GM19240 (cell line): ENCODE results near the gene PTPRN2.
"Not testable (repeated sequence)": the region's sequence is repeated elsewhere in the genome, so short reads cannot be mapped to it uniquely, and the experiment has no call there.

Source experiments
- DNase-seq: peaks from one replicate; pipeline ENCODE4 v3.0.0; 2011; ENCODE audit warnings: low spot score; ENCODE audit not compliant: insufficient read length

The PTPRN2 gene

DNA sequence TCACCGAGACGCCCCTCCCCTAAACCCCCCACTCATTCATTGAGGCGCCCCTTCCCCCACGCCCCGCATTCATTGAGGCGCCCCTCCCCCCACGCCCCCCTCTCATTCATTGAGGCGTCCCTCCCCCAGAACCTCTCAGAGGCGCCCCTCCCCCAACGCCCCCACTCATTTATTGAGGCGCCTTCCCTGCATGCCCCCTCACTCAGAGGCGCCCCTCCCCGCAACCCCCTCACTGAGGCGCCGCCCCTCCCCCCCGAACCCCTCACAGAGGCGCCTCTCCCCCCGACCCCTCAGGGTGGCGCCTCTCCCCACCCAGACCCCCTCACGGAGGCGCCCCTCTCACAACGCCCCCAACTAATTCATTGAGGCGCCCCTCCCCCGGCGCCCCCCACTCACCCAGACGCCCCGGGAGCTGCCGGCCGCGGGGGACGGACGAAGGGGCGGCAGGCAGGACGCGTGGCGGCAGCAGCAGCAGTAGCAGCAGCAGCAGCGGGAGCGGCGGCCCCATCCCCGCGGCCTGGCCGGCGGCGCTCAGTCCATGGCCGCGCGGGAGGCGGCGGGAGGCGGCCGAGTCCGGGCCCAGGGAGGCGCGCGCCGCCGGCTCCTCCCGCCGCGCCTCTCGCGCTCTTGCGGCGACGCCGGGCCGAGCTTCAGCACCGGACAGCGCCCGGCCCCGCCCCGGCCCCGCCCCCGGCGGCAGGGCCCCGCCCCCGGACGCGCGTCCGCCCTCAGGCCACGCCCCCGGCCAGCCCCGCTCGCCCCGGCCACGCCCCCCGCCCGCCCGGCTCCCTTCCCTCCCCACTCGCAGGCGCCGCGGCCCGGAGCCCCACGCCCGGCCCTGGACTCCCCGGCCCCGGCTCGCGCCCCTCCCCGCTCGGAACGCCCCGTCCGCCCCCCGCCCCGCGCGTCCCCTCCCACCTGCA lies at the start of gene PTPRN2:
Gene PTPRN2, minus strand, starts transcription at position 662 of the 923 bp plus-strand sequence.
- DNase-seq = peak; percentile 40

DNA sequence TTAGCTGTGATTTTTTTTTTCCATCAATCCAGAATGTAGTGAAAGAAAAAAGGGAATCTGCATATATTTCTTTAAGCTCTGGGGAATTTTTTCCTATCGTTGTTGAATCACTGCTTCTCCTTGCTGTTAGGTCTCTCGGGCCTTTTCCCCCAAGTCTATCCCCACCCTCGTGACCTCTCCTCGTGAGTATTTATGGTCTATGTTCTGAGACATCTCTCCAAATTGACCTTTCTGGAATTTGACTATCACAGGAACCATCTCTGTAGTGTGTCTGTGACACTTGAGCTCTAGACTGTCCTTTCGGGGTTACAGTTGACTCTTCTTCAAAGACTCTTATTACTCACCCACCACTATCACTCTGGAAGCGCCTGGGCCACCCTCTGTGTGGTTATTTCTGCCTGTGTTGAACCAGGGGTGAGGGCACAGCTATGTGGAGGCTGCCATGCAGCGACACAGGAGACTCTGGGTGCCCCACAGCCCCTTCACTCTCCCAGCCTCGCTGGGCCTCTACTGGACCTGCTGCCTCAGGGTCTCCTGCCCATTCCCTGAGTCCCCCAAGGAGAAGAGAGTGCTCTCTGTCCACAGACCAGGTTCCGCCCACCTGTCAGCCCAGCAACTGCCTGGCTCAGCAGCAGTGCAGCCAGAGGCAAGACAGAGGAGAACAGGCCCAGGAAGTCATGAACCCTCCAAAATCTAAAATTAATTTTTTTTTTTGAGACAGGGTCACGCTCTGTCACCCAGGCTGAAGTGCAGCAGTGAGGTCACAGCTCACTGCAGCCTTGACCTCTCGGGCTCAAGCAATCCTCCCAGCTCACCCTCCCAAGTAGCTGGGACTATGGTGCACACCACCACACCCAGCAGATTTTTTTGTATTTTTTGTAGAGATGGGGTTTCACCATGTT lies 45.7 kb upstream of the PTPRN2 start:
- no peak for DNase-seq

DNA sequence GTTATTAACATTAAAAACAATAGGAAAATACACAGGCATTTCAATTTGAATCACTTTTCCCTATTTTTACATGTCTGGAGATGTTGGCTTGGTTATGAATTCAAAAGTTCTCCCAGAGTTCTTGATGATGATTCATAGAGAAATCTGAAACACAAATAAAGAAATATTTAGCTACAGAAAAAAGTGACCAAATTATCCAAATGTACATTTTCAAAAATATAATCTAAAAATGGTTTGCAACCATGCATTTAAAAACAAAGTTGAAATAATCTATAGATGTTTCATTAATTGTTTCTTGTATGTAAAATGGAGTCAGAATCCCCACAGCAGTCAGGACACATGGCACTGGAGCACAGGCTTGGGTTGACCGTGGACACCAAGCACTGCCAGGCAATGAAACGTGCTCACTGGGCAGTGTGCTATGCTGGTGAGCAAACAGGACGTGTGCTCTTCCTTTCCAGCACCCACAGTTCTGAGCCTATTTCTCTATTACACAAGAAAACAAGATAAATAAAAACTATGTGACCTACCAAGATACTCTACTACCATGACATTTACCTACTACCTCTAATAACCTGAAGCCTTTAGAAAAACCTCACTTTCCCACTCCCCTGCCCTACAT lies 44.1 kb upstream of the PTPRN2 start:
- DNase-seq = no peak

DNA sequence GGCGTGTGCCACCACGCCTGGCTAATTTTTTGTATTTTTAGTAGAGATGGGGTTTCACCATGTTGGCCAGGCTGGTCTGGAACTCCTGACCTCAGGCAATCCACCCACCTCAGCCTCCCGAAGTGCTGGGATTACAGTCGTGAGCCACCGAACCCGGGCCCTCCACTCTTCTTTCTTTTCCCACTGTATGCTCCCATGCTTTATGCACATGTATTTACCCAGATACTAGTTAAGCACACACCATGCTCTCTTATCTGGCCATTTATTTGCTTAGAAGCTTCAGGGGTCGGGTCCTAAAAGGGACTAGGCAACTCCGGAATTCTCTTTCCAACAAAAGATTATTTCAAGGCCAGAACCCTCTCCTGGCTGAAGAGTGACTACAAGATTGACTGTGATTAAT lies 38.7 kb upstream of the PTPRN2 start:
- not testable (repeated sequence) for DNase-seq

DNA sequence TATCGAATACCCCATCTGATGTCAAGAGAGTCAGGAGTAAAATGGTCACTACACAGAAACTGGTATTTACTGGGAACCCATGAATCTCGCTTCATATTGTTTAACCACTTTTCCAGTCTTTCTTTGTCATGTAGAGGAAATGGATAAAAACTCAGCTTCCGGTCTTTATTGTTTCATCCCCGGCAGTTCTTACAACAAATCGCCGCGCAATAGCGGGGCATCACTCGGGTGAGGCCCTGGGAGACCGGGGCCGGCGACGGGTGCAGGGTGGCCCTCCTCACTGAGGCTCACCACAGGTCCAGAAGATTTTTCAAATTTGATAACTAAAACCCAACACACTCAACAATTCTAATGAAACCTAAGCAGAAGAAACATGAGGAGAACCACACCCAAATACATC lies 35.6 kb upstream of the PTPRN2 start:
- DNase-seq = no peak

DNA sequence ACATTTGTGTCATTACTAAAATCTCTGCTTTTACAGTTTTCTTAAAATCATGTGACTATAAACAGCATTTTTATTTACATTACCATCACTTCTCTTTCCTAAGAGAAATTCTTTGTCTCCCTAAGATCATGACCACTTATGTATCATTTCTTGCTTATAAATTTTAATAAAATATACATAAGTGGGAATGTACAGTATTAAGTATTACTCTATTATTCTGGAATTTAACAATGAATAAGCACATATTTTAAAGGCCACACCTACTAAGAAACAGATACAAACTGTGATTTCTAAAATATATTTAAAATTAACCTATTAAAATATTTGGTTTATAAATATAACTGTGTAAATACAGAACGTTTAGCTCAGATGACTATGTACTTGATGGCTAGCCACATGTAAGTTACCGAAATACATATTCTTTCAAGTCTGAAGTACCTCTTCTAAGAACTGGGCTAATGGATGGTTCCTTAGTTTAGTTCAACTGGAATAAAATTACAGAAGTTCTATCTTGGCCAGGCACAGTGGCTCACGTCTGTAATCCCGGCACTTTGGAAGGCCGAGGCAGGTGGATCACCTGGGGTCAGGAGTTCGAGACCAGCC lies 33.3 kb upstream of the PTPRN2 start:
- no peak for DNase-seq

DNA sequence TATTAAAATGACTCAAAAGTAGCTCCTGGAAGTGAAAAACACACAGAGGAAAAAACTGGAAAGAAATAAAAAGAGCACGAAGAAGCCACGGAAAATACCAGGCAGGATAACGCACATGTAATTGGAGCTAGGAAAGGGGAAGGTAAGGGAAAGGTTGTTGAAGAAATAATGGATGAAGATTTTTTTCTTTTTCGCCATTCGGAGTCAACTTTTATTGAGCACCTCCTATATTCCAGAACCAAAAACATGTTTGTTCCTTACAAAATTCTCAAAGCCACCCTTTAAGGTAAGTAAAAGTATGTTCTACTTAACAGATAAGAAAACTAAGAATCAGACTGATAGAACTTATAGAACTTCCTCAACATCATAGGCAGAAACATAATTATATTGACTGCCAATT lies 32.8 kb upstream of the PTPRN2 start:
- no peak for DNase-seq

DNA sequence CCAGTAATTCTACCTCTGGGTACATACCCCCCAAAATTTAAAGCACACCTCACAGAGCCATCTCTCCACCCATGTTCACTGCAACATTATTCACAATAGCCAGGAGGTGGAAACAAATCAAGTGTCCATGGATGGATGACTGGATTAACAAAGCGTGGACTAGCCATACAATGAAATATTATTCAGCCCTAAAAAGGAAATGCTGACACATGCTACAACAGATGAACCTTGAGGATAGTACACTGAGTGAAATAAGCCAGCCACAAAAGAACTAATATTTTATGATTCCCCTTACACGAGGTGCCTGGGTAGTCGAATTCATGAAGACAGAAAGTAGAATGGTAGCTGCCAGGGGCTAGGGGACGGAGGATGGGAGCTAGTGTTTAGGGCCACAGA lies 31.1 kb upstream of the PTPRN2 start:
- no peak for DNase-seq

DNA sequence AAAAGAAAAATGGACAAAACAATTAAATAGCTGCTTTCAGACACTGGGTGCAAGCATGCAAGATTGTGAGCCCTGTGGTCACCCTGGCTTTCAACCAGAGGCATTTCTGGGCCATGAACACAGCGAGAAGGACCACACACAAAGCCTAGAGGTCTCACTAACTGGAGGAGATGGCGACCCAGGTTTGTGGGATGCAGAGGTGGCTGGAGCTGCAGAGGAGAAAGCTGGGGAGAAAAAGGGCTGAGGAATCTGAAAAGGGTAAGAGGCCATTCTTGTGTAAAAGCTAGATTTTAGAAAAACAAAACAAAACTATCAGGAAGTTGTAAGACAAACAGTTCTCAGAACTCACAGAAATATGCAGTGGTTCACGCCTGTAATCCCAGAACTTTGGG lies 30.1 kb upstream of the PTPRN2 start:
- no peak for DNase-seq

DNA sequence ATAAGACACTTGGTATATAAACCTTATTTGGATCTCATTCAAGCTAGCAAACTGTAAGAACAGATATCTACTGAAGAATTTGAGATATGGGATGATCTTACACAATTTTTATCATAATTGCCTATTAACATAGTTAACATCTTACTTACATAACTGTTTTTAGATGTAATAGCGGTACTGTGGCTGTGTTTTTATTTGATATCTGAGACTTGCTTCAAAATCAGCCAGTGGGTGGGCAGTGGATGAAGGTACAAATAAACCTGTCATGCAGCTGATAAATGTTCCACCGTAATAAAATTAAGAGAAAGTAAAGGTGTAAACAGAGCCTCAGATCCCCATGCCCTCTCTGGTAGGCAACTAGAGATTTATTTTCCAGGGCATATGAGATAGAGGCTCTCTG lies 28.4 kb upstream of the PTPRN2 start:
- DNase-seq = no peak

DNA sequence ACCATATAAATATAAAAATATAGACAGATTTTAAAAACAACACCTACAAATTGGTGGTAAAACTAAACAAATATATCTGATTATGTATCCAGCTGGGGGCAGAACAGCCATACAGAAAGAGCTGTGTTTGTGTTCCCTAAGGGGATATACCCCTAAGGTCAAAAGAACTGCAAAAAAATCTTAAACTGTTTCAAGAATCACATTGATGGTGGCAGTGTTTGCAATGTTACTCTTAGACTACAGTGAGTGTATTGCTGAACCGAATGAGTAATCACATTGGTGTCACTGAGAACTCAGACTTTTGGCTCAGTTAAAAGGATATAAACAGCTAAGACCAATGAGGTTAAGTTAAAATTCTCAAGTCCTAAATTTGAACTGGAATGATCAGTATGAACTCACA lies 27.1 kb upstream of the PTPRN2 start:
- DNase-seq = no peak

DNA sequence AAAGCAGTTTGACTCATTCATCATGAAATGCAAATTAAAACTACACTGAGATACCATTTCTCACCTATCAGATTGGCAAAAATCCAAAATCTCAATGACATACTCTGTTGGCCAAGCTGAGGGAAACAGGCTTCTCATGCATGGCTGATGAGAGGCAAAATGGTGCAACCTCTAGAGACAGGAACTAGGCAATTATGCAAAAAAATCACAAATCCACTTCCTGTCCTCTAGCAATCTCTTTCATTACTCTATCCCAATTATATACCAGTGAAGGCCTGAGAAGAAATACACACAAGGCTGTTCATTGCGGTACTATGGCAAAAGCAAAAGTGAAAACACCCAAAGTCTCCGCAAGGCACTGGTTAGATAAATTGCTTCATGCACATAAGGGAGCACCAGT lies 25.9 kb upstream of the PTPRN2 start:
- no peak for DNase-seq

DNA sequence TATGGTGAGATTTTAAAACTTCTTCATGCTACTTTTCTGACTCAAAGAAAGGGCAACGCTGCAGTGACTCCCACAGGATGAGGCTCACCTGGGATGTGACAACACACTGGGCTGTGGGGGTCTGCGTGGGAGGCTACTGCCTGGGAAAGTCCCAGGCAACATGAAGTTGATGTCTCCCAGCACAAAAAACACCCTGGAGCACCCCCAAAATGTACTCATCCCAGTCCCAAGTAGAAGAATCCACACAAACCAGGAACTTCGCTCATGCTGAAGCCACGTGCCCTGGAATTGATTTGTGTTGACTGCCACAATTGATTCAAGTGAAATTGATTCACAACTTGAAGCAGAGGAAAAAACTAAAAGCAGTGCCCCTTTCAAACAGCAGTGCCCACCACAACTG lies 24.9 kb upstream of the PTPRN2 start:
- DNase-seq = no peak

DNA sequence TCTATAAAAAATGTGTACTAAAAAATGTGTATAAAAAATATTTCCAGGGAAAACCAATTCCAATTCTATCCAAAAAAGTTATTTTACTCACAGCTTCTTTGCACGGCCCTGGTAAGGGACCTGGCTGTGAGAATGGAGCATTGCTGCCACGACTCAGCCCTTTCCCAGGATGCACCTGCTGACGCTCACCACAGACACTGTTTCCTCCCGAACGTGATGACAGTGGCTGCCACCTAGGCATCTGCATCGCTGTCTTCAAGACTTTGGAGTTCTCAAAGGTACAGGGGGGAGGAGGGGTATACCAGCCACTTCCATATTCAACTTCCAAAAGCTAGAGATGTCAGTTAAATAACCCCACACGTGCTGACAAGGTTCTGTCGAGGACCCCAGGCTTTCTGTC lies 23.9 kb upstream of the PTPRN2 start:
- no peak for DNase-seq

DNA sequence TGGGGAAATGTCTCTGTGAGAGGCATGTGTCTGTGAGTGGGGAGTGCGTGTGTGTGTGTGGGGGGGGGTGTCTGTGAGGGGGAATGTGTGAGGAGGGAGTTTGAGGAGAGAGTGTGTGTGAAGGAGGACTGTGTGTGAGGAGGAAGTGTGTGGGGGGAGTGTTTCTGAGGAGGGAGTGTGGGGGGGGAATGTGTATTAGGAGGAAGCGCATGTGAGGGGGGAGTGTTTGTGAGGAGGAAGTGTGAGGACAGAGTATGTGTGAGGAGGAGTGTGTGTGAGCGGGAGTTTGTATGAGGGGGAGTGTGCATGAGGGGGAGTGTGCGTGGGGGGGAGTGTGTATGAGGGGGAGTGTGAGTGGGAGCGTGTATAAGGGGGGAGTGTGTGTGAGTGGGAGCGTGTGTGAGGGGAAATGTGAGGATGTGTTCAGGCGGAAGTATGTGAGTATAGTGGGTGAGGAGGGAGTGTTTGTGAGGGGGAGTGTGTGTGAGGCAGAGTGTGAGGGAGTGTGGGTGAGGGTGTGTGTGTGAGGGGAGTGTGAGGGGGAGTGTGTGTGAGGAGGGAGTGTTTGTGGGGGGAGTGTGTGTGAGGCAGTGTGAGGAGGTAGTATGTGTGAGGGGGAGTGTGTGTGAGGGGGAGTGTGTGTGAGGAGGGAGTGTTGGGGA lies 21.8 kb upstream of the PTPRN2 start:
- DNase-seq = no peak

DNA sequence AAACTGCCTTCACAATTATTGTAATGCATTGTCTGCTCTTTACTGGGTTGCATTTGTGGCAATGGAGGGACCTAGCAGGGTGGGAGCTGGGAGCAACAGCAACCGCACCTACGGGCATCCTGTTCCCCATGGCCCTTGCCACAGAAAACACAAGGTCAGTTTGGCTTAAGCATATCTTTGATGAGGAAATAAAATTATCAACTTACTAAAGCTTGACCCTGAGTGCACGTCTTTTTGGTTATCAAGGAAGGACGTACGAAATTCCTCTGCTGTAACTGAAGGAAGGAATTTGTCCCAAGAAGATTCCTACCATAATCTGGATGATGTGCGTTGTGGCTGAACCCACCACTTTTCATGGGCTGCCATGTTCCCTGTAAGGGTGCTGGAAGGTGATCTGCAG lies 19.9 kb upstream of the PTPRN2 start:
- DNase-seq = no peak

DNA sequence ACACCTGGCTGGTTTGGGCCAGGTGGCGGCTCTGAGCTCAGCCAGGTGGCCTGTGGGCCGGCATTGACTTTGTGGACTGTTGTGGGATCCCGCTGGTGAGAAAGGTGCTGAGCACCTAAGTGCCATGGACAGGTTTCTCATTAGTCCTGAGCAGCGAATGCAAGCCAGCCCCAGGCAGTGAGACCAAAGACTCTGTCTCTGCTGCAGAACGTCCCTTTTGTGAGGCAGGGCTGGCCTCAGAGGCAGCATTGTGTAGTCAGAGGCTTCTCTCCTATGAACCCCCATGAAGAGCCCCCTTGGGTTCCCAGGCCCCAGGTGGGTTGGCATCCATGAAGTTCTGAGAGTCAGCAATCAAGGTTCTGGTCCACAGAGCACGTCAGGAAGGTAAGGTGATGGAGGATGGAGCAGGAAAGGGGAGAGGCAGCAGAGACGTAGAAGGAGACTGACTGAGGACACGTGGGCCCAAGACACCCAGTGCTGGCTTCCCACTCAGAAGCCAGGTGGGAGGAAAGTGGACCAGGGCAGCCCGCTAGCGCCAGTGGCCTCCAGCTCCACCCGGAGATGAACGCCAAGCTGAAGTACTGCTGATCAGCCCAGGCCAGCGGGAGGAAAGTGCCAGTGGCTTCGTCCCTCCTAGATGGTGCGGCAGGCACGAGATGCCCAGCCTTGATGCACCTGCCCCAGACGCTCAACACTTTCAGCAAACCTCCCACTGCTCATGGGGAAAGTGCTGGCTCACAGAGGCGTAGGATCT lies 19.2 kb upstream of the PTPRN2 start:
- DNase-seq = no peak

DNA sequence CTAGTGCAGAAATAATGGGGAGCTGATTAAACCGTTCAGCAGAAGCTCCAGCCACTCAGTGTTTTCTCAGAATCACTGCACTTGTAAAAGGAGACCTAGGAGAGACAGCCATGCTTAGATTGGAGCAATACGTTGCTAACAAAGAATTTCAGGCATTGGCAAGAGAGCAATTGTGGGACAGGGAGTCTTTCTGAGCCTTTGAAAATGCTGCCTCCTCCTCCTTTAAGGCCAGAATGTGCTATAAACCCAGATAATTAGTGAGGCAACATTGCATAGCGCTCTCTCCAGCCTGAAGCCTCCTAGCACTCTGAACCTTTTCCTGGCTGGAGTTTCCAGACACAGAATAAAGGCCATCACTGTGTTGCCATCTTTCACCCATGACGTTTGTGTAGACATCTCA lies 18.5 kb upstream of the PTPRN2 start:
- DNase-seq = no peak

DNA sequence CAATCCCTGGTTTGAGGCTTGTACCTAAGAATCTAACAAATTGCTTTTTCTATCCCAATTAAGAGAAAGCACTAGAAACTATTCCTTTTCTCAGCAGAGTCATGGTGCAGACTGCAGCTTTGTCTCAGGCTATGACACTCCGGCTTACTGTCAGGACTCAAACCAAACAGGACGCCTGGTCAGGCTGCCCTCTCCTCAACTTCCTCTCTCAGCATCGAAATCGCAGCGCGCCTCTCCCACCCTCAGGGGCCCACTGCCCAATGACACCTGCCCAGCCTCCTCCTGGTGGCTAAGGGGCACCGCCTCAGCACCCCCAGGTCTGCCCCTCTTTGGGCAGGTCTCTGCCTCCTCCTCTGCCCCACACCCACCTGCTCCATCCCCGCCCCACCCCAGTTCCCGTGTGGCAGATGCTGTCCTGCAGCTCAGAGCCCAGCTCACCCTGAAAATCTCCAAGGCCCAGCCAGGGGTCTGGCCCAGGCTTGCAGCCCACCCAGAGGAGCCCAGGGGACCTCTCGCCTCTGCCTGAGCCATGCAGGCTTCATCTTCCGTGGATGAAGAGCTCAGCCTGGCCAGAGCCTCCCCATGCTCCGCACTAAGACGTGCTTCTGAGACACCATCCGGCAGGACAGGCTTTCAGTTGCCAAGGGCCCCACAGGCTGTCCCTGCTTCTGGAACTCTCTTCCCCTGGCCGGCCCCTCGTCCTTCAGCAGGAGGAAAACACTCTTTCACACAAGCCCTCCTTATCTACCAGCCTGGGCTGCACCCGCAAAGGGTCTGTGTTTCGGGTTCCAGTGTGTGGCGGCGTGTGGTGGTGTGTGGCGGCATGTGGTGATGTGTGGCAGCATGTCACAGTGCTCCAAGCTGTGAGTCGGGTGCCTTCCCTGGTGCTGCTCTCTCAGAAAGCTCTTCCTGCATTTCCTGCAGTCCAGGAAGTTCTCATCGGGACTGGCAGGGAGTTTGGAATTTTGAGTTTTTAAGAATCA lies 16.4 kb upstream of the PTPRN2 start:
- no peak for DNase-seq
